Limb (tissue), 2 donors: ENCODE data around the gene RGS18.
"Not testable (repeated sequence)": the region's sequence is repeated elsewhere in the genome, so short reads cannot be mapped to it uniquely, and the experiment has no call there.

Source experiments
- DNase-seq, 2 donors: peaks; one replicate each; pipeline ENCODE4 v3.0.0-alpha.2; 2016; ENCODE audit errors: extremely low spot score in 2 of 2

RGS18 gene

DNA sequence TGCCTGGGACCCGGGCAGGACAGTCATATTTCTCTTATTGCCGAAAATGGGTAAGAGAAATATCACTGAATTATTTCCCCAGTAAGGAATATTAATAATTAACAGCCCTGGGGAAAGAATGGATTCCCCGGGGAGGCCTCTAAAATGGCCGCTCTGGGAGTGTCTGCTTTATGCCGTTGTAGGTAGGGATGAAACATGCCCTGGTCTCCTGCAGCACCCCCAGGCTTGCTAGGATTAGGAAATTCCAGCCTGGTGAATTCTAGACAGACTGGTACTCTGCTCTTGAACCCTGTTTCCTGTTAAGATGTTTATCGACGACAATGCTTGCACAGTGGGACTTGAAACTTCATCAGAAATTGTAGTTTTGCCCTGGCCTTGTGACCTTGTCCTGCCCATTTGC, 6.7 kb downstream of the RGS18 start:
- DNase-seq = not testable (repeated sequence)

DNA sequence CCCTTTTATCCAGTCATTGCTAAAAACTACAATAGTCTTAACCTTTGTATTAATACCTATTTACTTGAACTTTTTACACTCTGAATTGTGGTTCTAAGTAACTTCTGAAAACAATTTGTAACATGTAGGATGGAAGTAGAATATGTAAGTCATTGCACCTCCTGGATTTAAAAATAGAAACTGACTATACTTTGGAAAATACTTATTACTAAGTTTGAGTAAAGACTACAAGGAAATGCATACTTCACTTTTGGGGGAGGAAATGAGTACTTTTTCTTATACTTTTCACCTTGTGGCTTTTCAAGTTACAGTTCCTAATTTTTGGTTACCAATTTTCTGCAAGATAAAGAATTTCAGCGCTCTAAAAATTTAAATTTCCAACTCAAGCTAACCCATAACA, 8.7 kb downstream of the RGS18 start:
- DNase-seq = no peak

GRCh38 chr1:192167911-192168700, 9.8 kb downstream of the RGS18 start:
- no peak for DNase-seq

- no peak for DNase-seq
These were observed 10.7 kb downstream of the RGS18 start for GRCh38 chr1:192168964-192169363.

- no peak for DNase-seq
These were observed 12.1 kb downstream of the RGS18 start for GRCh38 chr1:192170196-192170984.

DNA sequence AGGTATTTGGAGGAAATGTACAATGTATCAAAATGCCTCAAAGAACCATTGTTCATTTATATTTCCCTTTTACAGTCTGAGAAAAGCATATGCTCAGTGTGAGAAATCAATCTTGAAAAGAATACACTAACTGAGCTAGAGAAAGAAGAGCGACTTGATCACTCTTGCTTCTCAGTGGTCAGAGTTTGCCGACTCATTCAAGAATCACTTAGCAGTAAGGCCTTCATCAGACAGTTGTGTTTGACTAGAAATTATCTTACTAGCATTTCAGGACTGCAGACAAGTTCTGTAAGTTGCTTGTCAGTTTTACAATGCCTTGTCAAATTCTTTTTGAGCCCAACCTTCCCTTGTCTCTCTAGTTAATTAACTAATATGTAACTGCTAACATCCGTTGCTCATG, 12.9 kb downstream of the RGS18 start:
- no peak for DNase-seq

GRCh38 chr1:192175971-192176370, 17.7 kb downstream of the RGS18 start:
- no peak for DNase-seq

- DNase-seq = no peak
These were observed 25.5 kb downstream of the RGS18 start for GRCh38 chr1:192183788-192184187.

- DNase-seq = no peak
These were observed 27.9 kb downstream of the RGS18 start for GRCh38 chr1:192186197-192186596.

- no peak for DNase-seq
These were observed 31.8 kb downstream of the RGS18 start for GRCh38 chr1:192190066-192190465.

- DNase-seq = no peak
These were observed 43.0 kb downstream of the RGS18 start for GRCh38 chr1:192201303-192201702.

- no peak for DNase-seq
These were observed 66.1 kb downstream of the RGS18 start for GRCh38 chr1:192224396-192224795.

GRCh38 chr1:192224846-192225245, 66.6 kb downstream of the RGS18 start:
- no peak for DNase-seq

- no peak for DNase-seq
These were observed 67.0 kb downstream of the RGS18 start for GRCh38 chr1:192225266-192225665.

GRCh38 chr1:192225703-192226102, 67.4 kb downstream of the RGS18 start:
- DNase-seq = no peak

- DNase-seq = no peak
These were observed 69.1 kb downstream of the RGS18 start for GRCh38 chr1:192227330-192227729.

DNA sequence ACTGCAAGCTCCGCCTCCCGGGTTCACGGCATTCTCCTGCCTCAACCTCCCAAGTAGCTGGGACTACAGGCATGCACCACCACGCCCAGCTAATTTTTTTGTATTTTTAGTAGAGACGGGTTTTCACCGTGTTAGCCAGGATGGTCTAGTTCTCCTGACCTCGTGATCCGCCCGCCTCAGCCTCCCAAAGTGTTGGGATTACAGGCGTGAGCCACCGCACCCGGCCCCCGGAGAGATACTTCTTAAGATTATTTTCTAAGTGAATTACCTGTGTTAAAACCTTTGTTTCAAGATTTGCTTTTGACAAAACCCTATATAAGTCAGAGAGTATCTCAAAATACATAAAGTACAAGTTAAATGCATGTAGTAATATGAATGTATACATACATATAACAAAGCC, 69.7 kb downstream of the RGS18 start:
- DNase-seq = not testable (repeated sequence)

DNA sequence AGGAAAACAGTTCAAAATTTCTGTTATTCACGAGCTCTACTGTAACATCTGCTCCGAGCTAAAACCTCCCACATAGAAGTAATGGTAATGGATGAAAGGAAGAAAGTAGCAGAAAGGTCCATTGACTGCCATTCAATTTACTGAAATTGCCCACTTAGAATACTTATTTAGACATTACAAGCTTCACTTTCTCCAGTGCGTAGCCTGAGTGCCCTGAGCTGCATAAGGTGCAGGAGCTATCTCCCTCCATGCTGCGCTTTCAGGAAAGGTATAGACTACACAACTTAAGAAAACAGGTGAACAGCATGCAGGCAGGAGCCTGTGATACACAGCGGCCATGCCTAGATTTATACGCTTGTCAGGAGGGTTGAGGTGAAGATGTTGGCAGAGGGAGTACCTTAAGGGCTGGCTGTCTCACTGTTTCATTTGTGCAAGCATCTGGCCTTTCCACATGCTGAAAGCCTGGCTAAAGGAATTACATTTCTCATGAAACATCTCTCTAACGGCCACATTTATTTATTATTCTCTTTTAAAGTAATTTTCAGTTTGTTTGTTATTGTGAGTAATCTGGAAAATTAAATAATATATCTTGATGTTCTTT, 74.7 kb downstream of the RGS18 start:
- DNase-seq = no peak

DNA sequence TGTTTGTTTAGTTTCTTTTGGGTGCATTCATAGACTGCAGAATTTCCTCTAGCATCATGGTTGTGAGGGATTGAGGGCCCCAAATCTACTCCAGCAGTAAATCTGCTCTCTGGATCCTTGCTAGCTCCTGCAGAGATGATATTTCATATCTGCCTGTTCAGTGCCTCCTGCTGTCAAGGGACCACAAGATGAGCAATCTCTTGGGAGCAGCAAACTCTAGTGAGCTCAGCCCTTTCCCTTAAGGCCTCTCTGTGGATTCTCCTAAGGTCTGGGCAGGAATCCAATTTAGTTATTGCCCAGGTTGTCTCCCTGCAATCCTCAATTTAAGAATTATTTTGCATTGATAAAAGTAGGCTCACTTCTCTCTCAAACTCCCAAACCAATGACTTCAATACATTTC, 76.9 kb downstream of the RGS18 start:
- DNase-seq = no peak
